K562 (cell line): ENCODE results near the gene FNBP1. TPM values are rescaled to one million over a fixed set of nuclear protein-coding genes. Genes with fewer than 3 reads are reported as not detected.
"Not testable (repeated sequence)": the region's sequence is repeated elsewhere in the genome, so short reads cannot be mapped to it uniquely, and the experiment has no call there.

ENCODE experiments used
- ATAC-seq: fragments of 200-7000 bp; cut with Tn5 transposase; 3 replicates; pipeline ENCODE4 v1.9.1; 2020; ENCODE audit warnings: moderate library complexity
- BruUV-seq: library from RNA; stranded (reverse); fragments of 400-500 nt; replicated peaks from 2 replicates; lab custom pipeline; 2021; lab: Mats Ljungman, UMichigan
- CTCF ChIA-PET: fragments of 300-600 bp; formaldehyde crosslinking; extraction: SDS; loops from one replicate; lab custom pipeline; 2021; ENCODE audit warnings: low intra/inter-chr PET ratio; lab: Yijun Ruan, JAX
- POLR2A ChIA-PET: fragments of 300-600, 350-650 bp; sonication (Branson Sonifier 250); formaldehyde crosslinking; extraction: SDS; loops from one replicate; lab custom pipeline; 2021; ENCODE audit warnings: antibody characterized with exemption, inconsistent platforms; lab: Yijun Ruan, JAX
- DNase-seq, 4 experiments: peaks; one replicate each; pipeline versions ENCODE4 v3.0.0 to v3.0.0-alpha.2; 2011 to 2018; ENCODE audit warnings: low spot score in 3 of 4, mixed read lengths in 3 of 4; ENCODE audit errors: extremely low read depth in 1 of 4
- FAIRE-seq: peaks from 2 replicates; lab custom pipeline; 2011; peaks lifted over from hg19 to GRCh38; lab: Jason Lieb, UNC
- H2AFZ ChIP-seq: 2 replicates; pipeline ENCODE4 v1.6.0; 2011; ENCODE audit warnings: low read depth, low read length, control low read depth, inconsistent platforms
- H3K27ac ChIP-seq: fragments of 200-600 bp; 3 replicates; pipeline ENCODE4 v1.8.0; 2011; ENCODE audit warnings: low read depth, mild to moderate bottlenecking, control low read depth, inconsistent platforms, low read length, moderate library complexity, mixed read lengths; ENCODE audit errors: extremely low read depth
- H3K27me3 ChIP-seq, 2 experiments: fragments of 300-600 bp in 1 of 2; 2 replicates in 1 of 2; 3 replicates in 1 of 2; pipeline versions ENCODE4 v1.6.0 to v1.8.0; 2011; ENCODE audit warnings: inconsistent platforms in 2 of 2, low read length in 2 of 2, mild to moderate bottlenecking in 1 of 2, mixed read lengths in 1 of 2, moderate library complexity in 1 of 2; ENCODE audit not compliant: control insufficient read depth in 2 of 2, insufficient read depth in 2 of 2
- H3K36me3 ChIP-seq: fragments of 300-600 bp; 3 replicates; pipeline ENCODE4 v1.8.0; 2011; ENCODE audit warnings: mild to moderate bottlenecking, low read length, inconsistent platforms; ENCODE audit not compliant: control insufficient read depth, insufficient read depth
- H3K4me1 ChIP-seq, 2 experiments: fragments of 200-600 bp in 1 of 2; replicated peaks in 1 of 2; 2 replicates in 1 of 2; 3 replicates in 1 of 2; pipeline versions ENCODE4 v1.5.1 to v1.8.0; 2011; ENCODE audit warnings: inconsistent platforms in 2 of 2, low read length in 2 of 2, mild to moderate bottlenecking in 1 of 2, mixed read lengths in 1 of 2, moderate library complexity in 1 of 2; ENCODE audit not compliant: control insufficient read depth in 2 of 2, insufficient read depth in 2 of 2
- H3K4me2 ChIP-seq: 2 replicates; pipeline ENCODE4 v1.6.1; 2011; ENCODE audit warnings: low read length, control low read depth, inconsistent platforms, mixed read lengths; ENCODE audit not compliant: insufficient read depth
- H3K4me3 ChIP-seq: fragments of 200-600 bp; sonication (generic), shearing (Covaris generic); 2 replicates; pipeline ENCODE4 v1.5.1; 2016; ENCODE audit warnings: control low read depth, inconsistent platforms
- H3K79me2 ChIP-seq: fragments of 200-600 bp; 3 replicates; pipeline ENCODE4 v1.8.0; 2011; ENCODE audit warnings: low read length, inconsistent platforms; ENCODE audit not compliant: control insufficient read depth, insufficient read depth
- H3K9ac ChIP-seq, 2 experiments: 2 replicates each; pipeline versions ENCODE4 v1.6.0 to v1.6.1; 2011; ENCODE audit warnings: low read depth in 2 of 2, low read length in 2 of 2, control low read depth in 1 of 2, inconsistent platforms in 1 of 2, mild to moderate bottlenecking in 1 of 2, mixed read lengths in 1 of 2; ENCODE audit not compliant: insufficient read depth in 1 of 2
- H3K9me1 ChIP-seq: one replicate; pipeline ENCODE4 v1.6.0; 2011; ENCODE audit warnings: inconsistent platforms, mild to moderate bottlenecking, low read length, moderate library complexity; ENCODE audit not compliant: control insufficient read depth, insufficient read depth
- H3K9me3 ChIP-seq: replicated peaks from 2 replicates; pipeline ENCODE4 v1.5.1; 2011; ENCODE audit warnings: low read depth, low read length, inconsistent platforms; ENCODE audit not compliant: control insufficient read depth, insufficient read depth
- H4K20me1 ChIP-seq: replicated peaks from 2 replicates; pipeline ENCODE4 v1.6.1; 2011; ENCODE audit warnings: low read length, inconsistent platforms, mixed read lengths; ENCODE audit not compliant: control insufficient read depth, insufficient read depth
- HNRNPLL ChIP-seq: fragments of 200-400 bp; formaldehyde crosslinking; IDR thresholded peaks from 2 replicates; pipeline ENCODE4 v1.6.1; 2017; ENCODE audit warnings: low read length, low read depth, mild to moderate bottlenecking; ENCODE audit not compliant: poor library complexity, severe bottlenecking
- PTTG1 ChIP-seq: fragments of 450-650 bp; IDR thresholded peaks from 2 replicates; pipeline ENCODE4 v1.6.1; 2016; ENCODE audit warnings: low read depth, mild to moderate bottlenecking, missing genetic modification characterization, missing compliant biosample characterization
- ZNF143 ChIP-seq: sonication (generic); formaldehyde crosslinking; IDR thresholded peaks from 2 replicates; pipeline ENCODE4 v1.9.0; 2022; ENCODE audit warnings: mild to moderate bottlenecking, missing genetic modification reagents
- WGBS: fragments of 100-300 bp; shearing (Covaris generic); methylation state at CpG from one replicate; pipeline ENCODE4 v1.1.6; 2016; ENCODE audit warnings: low coverage, mixed read lengths; ENCODE audit not compliant: insufficient coverage; ENCODE audit errors: missing lambda C conversion rate; 5-methylcytosine and 5-hydroxymethylcytosine counted together
- in situ Hi-C: fragments of 300-500 bp; cut with MboI; formaldehyde crosslinking; loops from 4 replicates; pipeline ENCODE4 v1.15.0; 2018; ENCODE audit warnings: inconsistent platforms, mixed read lengths
- intact Hi-C: fragments of 100-400 bp; cut with micrococcal nuclease; formaldehyde crosslinking; loops from 2 replicates; pipeline ENCODE4 v1.14.2; 2022
- polyA plus RNA-seq, 8 experiments: library from polyadenylated mRNA; depleted of rRNA in 4 of 8; stranded (reverse) in 5 of 8; unstranded in 3 of 8; fragments of >200 nt; fragmentation: Nextera tagmentation in 2 of 8; fragmentation: Illumina TruSeq in 1 of 8; extraction: Ambion mirVana in 2 of 8; extraction: Trizol in 1 of 8; gene quantifications; 2 replicates each; pipeline versions ENCODE4 v1.2.1 to v1.2.3, GENCODE V29; 2011 to 2014; ENCODE audit warnings: inconsistent platforms in 1 of 8, missing spikeins in 1 of 8
- total RNA-seq, 7 experiments: library from RNA; depleted of rRNA in 6 of 7; stranded (reverse); fragments of >200 nt in 6 of 7; fragmentation: Illumina TruSeq in 2 of 7; extraction: Trizol in 2 of 7; gene quantifications; 2 replicates each; pipeline versions ENCODE4 v1.2.1 to v1.2.3, GENCODE V29; 2011 to 2021; ENCODE audit warnings: low replicate concordance in 1 of 7
- TF ChIP-seq, protein P1 (sequence below), 2 experiments: fragments of 450-650 bp; IDR thresholded peaks; 2 replicates each; pipeline ENCODE4 v1.6.1; 2016; ENCODE audit warnings: mild to moderate bottlenecking in 2 of 2, borderline replicate concordance in 1 of 2, low read depth in 1 of 2, moderate library complexity in 1 of 2
- TF ChIP-seq, protein P2 (sequence below): fragments of 250-450 bp; sonication (Bioruptor Pico); IDR thresholded peaks from 2 replicates; pipeline ENCODE4 v1.8.0; 2022; ENCODE audit warnings: inconsistent platforms

FNBP1 gene
- total and polyA plus RNA-seq, 9 of the 15 experiments (the other 6 are each of a cell fraction or from before 2014, with no cell fraction given), result 1.8 to 14.9 (median 7.6) TPM

DNA sequence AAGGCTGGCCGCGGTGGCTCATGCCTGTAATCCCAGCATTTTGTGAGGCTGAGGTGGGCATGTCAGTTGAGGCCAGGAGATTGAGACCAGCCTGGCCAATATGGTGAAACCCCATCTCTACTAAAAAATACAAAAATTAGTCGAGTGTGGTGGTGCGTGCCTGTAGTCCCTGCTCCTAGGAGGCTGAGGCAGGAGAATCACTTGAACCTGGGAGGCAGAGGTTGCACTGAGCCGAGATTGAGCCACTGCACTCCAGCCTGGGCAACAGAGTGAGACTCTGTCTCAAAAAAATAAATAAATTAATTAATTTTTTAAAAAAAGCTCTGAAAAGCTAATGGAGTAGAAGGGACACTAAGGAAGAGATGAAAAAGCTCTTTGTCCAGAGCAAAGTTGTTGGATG lies 105.1 kb downstream of the FNBP1 start:
- POLR2A ChIA-PET, H3K4me3 ChIP-seq, H3K9me3 ChIP-seq, H3K27ac ChIP-seq, H3K27me3 ChIP-seq, DNase-seq, H3K9me1 ChIP-seq, BruUV-seq, FAIRE-seq, H3K4me2 ChIP-seq, ATAC-seq, H4K20me1 ChIP-seq, H3K9ac ChIP-seq, CTCF ChIA-PET, H2AFZ ChIP-seq, intact Hi-C loops, in situ Hi-C loops, H3K36me3 ChIP-seq, H3K79me2 ChIP-seq: not testable (repeated sequence)
- WGBS, result 84% methylated on average over 5 of the region's 5 CpGs
- peaks cover 0 to 16% of the 10 kb centered on the region in 2 experiments; a peak in 4 of 5 replicates for H3K4me1 ChIP-seq

DNA sequence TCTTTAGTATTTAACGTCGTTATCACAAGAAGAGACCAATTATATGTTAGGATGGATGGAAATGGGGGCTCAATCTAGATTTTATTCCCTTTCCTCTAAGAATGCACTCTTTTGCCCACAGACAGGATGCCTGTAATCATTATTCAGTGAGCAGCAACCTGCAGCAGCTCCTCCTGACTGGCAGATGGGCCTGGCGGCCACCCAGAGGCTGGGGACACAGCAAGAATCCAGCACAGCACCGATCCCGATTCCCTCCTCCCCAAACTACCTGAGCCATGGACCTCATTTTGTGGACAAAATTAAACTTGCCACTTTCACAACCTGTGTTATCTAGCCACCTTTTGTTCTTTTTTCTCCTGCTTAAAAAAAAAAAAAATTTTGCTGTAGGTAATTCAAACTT lies 106.8 kb downstream of the FNBP1 start:
- ChIA-PET CTCF (no interaction called here), POLR2A (no interaction called here)
- no peaks in the 10 kb centered on the region for H3K9me1 ChIP-seq
- BruUV-seq, result no TSS peak
- no peaks in the 10 kb centered on the region for H4K20me1 ChIP-seq
- H3K4me2 ChIP-seq, result no peak overlapping the region
- ATAC-seq (no peak), FAIRE-seq (no peak), DNase-seq (no peak)
- no peak overlapping the region for H3K4me3 ChIP-seq
- H3K36me3 ChIP-seq, result no peaks in the 10 kb centered on the region
- intact Hi-C loops, result no loop called here
- H3K27me3 ChIP-seq, result no peaks in the 10 kb centered on the region
- WGBS, result 42% methylated on average over 5 of the region's 5 CpGs
- no peak overlapping the region for H2AFZ ChIP-seq
- peaks cover 0 to 23% of the 10 kb centered on the region in 2 experiments; a peak in 4 of 5 replicates for H3K4me1 ChIP-seq
- in situ Hi-C loops, result no loop called here
- H3K27ac ChIP-seq, result no peak overlapping the region
- no peaks in the 10 kb centered on the region for H3K79me2 ChIP-seq
- H3K9me3 ChIP-seq, result no peaks in the 10 kb centered on the region
- 0 out of 4 replicates have a peak overlapping the region, but pooled peaks of 1 of the 2 experiments have one; percentile 8 for H3K9ac ChIP-seq
- TF ChIP-seq ZNF143 (CRISPR knock-in tag) (no peak), HNRNPLL (no peak), PTTG1 (tag) (no peak)
- TF ChIP-seq, protein P1, sequence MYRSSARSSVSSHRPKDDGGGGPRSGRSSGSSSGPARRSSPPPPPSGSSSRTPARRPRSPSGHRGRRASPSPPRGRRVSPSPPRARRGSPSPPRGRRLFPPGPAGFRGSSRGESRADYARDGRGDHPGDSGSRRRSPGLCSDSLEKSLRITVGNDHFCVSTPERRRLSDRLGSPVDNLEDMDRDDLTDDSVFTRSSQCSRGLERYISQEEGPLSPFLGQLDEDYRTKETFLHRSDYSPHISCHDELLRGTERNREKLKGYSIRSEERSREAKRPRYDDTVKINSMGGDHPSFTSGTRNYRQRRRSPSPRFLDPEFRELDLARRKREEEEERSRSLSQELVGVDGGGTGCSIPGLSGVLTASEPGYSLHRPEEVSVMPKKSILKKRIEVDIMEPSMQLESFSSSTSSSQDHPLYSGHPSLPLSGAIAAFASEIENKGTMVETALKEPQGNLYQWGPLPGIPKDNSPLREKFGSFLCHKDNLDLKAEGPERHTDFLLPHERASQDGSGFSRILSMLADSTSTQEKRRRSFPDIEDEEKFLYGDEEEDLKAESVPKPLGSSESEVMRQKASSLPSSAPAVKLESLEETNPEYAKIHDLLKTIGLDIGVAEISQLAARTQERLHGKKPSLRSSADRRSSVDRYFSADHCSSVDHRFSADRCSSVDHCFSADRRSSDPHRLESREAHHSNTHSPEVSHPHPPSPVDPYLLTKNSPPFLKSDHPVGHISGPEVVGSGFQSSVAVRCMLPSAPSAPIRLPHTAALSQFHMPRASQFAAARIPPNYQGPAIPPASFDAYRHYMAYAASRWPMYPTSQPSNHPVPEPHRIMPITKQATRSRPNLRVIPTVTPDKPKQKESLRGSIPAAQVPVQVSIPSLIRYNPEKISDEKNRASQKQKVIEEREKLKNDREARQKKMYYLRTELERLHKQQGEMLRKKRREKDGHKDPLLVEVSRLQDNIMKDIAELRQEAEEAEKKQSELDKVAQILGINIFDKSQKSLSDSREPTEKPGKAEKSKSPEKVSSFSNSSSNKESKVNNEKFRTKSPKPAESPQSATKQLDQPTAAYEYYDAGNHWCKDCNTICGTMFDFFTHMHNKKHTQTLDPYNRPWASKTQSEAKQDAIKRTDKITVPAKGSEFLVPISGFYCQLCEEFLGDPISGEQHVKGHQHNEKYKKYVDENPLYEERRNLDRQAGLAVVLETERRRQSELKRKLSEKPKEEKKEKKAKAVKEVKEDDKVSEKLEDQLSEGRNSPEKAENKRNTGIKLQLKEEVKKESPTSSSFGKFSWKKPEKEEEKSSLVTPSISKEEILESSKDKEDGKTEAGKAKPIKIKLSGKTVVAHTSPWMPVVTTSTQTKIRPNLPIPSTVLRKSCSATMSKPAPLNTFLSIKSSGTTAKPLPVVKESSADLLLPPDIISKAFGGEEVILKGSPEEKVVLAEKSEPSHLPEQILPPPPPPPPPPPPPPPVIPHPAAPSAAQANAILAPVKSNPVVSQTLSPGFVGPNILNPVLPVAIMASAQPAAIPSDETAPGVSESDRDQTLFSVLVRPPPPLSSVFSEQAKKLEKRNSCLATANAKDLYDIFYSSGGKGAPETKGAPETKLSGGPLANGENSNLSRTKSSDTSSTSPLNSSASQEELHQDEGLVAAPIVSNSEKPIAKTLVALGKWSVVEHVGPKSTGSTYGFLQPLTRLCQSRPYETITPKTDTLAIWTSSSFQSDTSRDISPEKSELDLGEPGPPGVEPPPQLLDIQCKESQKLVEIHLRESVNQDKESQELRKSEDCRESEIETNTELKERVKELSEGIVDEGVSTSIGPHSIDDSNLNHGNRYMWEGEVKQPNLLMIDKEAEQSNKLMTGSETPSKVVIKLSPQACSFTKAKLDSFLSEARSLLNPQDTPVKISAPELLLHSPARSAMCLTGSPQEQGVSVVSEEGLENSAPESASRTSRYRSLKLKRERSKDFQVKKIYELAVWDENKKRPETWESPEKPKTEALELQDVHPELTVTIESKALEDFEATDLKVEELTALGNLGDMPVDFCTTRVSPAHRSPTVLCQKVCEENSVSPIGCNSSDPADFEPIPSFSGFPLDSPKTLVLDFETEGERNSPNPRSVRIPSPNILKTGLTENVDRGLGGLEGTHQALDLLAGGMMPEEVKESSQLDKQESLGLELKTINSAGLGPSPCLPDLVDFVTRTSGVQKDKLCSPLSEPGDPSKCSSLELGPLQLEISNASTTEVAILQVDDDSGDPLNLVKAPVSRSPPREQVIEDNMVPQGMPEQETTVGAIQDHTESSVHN (IDR thresholded peaks at IDR 0.05; ENCODE audit: borderline replicate concordance in 1 of 2, low read depth in 1 of 2), result no peak
- TF ChIP-seq, protein P2, sequence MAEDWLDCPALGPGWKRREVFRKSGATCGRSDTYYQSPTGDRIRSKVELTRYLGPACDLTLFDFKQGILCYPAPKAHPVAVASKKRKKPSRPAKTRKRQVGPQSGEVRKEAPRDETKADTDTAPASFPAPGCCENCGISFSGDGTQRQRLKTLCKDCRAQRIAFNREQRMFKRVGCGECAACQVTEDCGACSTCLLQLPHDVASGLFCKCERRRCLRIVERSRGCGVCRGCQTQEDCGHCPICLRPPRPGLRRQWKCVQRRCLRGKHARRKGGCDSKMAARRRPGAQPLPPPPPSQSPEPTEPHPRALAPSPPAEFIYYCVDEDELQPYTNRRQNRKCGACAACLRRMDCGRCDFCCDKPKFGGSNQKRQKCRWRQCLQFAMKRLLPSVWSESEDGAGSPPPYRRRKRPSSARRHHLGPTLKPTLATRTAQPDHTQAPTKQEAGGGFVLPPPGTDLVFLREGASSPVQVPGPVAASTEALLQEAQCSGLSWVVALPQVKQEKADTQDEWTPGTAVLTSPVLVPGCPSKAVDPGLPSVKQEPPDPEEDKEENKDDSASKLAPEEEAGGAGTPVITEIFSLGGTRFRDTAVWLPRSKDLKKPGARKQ (CRISPR knock-in tag), result no peak
